PFSK-1 (cell line): Measurements from ENCODE around the gene DOCK1.

Source experiments
- POLR2AphosphoS5 ChIP-seq: IDR thresholded peaks from 2 replicates; pipeline ENCODE4 v1.6.1; 2012; ENCODE audit warnings: low read depth, mild to moderate bottlenecking, control low read depth, low read length, moderate library complexity
- SIN3A ChIP-seq: IDR thresholded peaks from 2 replicates; pipeline ENCODE4 v1.6.1; 2012; ENCODE audit warnings: mild to moderate bottlenecking, low read length, moderate library complexity, borderline replicate concordance; ENCODE audit not compliant: insufficient read depth
- TAF1 ChIP-seq: IDR thresholded peaks from 2 replicates; pipeline ENCODE4 v1.6.1; 2012; ENCODE audit warnings: low read length, control low read depth, borderline replicate concordance; ENCODE audit not compliant: insufficient read depth

DNA sequence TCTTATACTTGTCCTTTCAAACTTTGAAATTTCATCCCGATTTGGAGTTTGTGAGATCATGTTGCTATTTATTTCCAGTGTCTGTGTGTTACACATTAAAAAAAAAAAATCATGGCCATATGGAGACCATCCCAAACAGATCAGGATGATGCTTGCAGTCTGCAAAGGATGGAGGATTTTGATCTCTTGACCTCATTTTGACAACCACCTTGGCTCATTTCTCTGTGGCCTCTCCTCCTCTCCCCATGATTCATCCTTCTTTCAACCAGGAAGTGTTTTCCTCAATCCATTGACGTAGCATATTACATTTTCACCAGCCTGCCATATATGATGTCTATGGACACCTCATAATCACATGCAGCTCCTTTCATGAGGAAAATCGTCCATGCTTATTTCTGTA is 360.1 kb downstream of the DOCK1 start:
- TF ChIP-seq SIN3A (no peak), POLR2AphosphoS5 (no peak), TAF1 (no peak)
